ENCODE results near the gene HCN3. TPM values are rescaled to one million over a fixed set of nuclear protein-coding genes. Genes with fewer than 3 reads are reported as not detected.
A peak's percentile ranks its signal among the peaks of the same experiment; 100 is the strongest.

HCN3 gene
- total RNA-seq, 4 donors from 2014 or later: 1.7 to 2.7 (median 2.4) TPM

GRCh38 chr1:155268630-155269029, 8.6 kb upstream of the HCN3 start:
- no peak overlapping the region for H3K27ac ChIP-seq
- WGBS, 2 donors: 88 to 91% methylated on average over 21 of the region's 21 CpGs
- H3K4me3 ChIP-seq: no peak overlapping the region
- TF ChIP-seq, protein P1, sequence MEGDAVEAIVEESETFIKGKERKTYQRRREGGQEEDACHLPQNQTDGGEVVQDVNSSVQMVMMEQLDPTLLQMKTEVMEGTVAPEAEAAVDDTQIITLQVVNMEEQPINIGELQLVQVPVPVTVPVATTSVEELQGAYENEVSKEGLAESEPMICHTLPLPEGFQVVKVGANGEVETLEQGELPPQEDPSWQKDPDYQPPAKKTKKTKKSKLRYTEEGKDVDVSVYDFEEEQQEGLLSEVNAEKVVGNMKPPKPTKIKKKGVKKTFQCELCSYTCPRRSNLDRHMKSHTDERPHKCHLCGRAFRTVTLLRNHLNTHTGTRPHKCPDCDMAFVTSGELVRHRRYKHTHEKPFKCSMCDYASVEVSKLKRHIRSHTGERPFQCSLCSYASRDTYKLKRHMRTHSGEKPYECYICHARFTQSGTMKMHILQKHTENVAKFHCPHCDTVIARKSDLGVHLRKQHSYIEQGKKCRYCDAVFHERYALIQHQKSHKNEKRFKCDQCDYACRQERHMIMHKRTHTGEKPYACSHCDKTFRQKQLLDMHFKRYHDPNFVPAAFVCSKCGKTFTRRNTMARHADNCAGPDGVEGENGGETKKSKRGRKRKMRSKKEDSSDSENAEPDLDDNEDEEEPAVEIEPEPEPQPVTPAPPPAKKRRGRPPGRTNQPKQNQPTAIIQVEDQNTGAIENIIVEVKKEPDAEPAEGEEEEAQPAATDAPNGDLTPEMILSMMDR (IDR thresholded peaks at IDR 0.05): no peak
- no peak for TF ChIP-seq EP300 (IDR thresholded peaks at IDR 0.05)
- no peak for TF ChIP-seq POLR2A (IDR thresholded peaks at IDR 0.05)
- no peak for DNase-seq (ENCODE audit: low spot score in 2 of 2)
- peaks cover 0 to 24% (median 13%) of the 10 kb centered on the region in 4 donors for H3K4me1 ChIP-seq
- no peaks in the 10 kb centered on the region for H3K27me3 ChIP-seq
- no peaks in the 10 kb centered on the region for H3K9me3 ChIP-seq
- H3K36me3 ChIP-seq: peaks cover 6 to 82% (median 64%) of the 10 kb centered on the region in 3 donors

- no peak for TF ChIP-seq POLR2A (IDR thresholded peaks at IDR 0.05)
- TF ChIP-seq, protein P1 (IDR thresholded peaks at IDR 0.05): no peak
- TF ChIP-seq EP300 (IDR thresholded peaks at IDR 0.05): no peak
- WGBS, 2 donors: 93 to 96% methylated on average over 15 to 21 of the region's 21 CpGs
- Histone ChIP-seq H3K36me3 (peaks cover 6 to 74% (median 56%) of the 10 kb centered on the region in 3 donors), H3K27ac (no peak overlapping the region), H3K27me3 (no peaks in the 10 kb centered on the region), H3K4me1 (peaks cover 0 to 30% (median 15%) of the 10 kb centered on the region in 4 donors), H3K4me3 (no peak overlapping the region), H3K9me3 (no peaks in the 10 kb centered on the region)
- DNase-seq (ENCODE audit: low spot score in 2 of 2): no peak
These were observed 7.9 kb upstream of the HCN3 start for GRCh38 chr1:155269381-155269780.

GRCh38 chr1:155272466-155273342, 4.6 kb upstream of the HCN3 start:
- no peaks in the 10 kb centered on the region for H3K9me3 ChIP-seq
- peaks cover 6 to 41% (median 28%) of the 10 kb centered on the region in 3 donors for H3K36me3 ChIP-seq
- TF ChIP-seq, protein P1 (IDR thresholded peaks at IDR 0.05): no peak
- TF ChIP-seq POLR2A (IDR thresholded peaks at IDR 0.05) (no peak), EP300 (IDR thresholded peaks at IDR 0.05) (no peak)
- WGBS, 2 donors: 4 to 7% methylated on average over 25 to 39 of the region's 44 CpGs
- peaks cover 0 to 44% (median 22%) of the 10 kb centered on the region in 4 donors for H3K4me1 ChIP-seq
- H3K27me3 ChIP-seq: no peaks in the 10 kb centered on the region
- H3K27ac ChIP-seq: peak overlapping the region; percentile 94 to 98 (median 95)
- DNase-seq (ENCODE audit: low spot score in 2 of 2): peak in 1 of 2 donors; percentile 37
- H3K4me3 ChIP-seq: peak overlapping the region; percentile 60 to 89 (median 80)

DNA sequence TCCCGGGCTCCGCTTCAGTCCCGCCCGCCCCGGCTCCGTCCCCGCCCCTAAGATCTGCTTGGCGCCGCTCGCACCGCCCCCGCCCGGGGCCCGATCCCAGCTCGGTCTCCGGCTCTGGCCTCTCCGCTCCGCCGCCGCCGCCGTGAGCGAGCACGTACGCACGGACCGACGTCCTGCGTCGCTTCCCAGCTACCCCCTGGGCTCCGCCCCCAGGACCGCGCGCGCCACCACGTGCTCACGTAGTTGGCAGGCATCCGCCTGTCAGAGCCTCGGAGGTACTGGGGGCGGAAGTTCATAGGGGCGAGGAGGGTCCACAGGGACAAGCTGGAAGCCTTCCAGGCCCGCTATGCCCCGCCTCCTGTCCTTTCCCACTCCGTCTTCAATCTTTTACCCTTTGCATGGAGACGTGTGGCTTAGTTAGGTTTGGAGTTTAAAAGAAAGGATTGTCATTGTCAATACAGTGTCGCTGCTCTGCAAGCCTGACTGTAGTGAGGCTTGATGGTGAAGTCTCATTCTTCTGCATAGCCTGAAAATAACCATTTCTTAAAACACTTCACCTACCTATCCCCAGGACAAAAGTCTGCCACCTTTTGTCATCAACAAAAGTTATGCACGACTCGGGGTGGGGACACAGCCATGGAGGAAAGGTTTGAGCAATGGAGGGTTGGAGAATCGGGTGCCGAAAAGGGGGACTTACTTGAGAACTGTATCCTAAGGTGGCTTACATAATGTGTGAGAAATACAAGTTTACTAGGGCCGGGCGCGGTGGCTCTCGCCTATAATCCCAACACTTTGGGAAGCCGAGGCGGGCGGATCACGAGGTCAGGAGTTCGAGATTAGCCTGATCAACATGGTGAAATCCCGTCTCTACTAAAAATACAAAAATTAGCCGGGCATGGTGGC, 3.7 kb upstream of the HCN3 start, which contains the start of gene CLK2:
Gene CLK2 (minus strand): TSS at position 162 of the 903 bp plus-strand sequence. CDS start 2,527 bp downstream, outside the sequence.
- H3K9me3 ChIP-seq: no peaks in the 10 kb centered on the region
- H3K4me1 ChIP-seq: peaks cover 0 to 53% (median 29%) of the 10 kb centered on the region in 4 donors
- H3K27me3 ChIP-seq: no peaks in the 10 kb centered on the region
- H3K27ac ChIP-seq: peak within 1 kb of the TSS; percentile 94 to 98 (median 95)
- H3K36me3 ChIP-seq: peaks cover 6 to 32% (median 19%) of the 10 kb centered on the region in 3 donors
- peak; percentile 87 for DNase-seq (ENCODE audit: low spot score in 2 of 2)
- 17 to 21% methylated on average over 38 to 46 of the region's 61 CpGs for WGBS, 2 donors
- TF ChIP-seq EP300 (IDR thresholded peaks at IDR 0.05): peak; percentile 85 to 97
- TF ChIP-seq, protein P1 (IDR thresholded peaks at IDR 0.05): peak in 1 of 5 experiments; percentile 28
- peak; percentile 49 to 74 for TF ChIP-seq POLR2A (IDR thresholded peaks at IDR 0.05)
- H3K4me3 ChIP-seq: peak within 1 kb of the TSS; percentile 60 to 89 (median 80)

Measured in tibial nerve (tissue), 4 donors.